ENCODE measurements around the gene RPS6KA6. TPM values are rescaled to one million over a fixed set of nuclear protein-coding genes. Genes with fewer than 3 reads are reported as not detected.

RPS6KA6 gene
- total and polyA plus RNA-seq, 2 experiments from 2014 or later, result 3.6 to 14.0 TPM

- TF ChIP-seq, protein P1, sequence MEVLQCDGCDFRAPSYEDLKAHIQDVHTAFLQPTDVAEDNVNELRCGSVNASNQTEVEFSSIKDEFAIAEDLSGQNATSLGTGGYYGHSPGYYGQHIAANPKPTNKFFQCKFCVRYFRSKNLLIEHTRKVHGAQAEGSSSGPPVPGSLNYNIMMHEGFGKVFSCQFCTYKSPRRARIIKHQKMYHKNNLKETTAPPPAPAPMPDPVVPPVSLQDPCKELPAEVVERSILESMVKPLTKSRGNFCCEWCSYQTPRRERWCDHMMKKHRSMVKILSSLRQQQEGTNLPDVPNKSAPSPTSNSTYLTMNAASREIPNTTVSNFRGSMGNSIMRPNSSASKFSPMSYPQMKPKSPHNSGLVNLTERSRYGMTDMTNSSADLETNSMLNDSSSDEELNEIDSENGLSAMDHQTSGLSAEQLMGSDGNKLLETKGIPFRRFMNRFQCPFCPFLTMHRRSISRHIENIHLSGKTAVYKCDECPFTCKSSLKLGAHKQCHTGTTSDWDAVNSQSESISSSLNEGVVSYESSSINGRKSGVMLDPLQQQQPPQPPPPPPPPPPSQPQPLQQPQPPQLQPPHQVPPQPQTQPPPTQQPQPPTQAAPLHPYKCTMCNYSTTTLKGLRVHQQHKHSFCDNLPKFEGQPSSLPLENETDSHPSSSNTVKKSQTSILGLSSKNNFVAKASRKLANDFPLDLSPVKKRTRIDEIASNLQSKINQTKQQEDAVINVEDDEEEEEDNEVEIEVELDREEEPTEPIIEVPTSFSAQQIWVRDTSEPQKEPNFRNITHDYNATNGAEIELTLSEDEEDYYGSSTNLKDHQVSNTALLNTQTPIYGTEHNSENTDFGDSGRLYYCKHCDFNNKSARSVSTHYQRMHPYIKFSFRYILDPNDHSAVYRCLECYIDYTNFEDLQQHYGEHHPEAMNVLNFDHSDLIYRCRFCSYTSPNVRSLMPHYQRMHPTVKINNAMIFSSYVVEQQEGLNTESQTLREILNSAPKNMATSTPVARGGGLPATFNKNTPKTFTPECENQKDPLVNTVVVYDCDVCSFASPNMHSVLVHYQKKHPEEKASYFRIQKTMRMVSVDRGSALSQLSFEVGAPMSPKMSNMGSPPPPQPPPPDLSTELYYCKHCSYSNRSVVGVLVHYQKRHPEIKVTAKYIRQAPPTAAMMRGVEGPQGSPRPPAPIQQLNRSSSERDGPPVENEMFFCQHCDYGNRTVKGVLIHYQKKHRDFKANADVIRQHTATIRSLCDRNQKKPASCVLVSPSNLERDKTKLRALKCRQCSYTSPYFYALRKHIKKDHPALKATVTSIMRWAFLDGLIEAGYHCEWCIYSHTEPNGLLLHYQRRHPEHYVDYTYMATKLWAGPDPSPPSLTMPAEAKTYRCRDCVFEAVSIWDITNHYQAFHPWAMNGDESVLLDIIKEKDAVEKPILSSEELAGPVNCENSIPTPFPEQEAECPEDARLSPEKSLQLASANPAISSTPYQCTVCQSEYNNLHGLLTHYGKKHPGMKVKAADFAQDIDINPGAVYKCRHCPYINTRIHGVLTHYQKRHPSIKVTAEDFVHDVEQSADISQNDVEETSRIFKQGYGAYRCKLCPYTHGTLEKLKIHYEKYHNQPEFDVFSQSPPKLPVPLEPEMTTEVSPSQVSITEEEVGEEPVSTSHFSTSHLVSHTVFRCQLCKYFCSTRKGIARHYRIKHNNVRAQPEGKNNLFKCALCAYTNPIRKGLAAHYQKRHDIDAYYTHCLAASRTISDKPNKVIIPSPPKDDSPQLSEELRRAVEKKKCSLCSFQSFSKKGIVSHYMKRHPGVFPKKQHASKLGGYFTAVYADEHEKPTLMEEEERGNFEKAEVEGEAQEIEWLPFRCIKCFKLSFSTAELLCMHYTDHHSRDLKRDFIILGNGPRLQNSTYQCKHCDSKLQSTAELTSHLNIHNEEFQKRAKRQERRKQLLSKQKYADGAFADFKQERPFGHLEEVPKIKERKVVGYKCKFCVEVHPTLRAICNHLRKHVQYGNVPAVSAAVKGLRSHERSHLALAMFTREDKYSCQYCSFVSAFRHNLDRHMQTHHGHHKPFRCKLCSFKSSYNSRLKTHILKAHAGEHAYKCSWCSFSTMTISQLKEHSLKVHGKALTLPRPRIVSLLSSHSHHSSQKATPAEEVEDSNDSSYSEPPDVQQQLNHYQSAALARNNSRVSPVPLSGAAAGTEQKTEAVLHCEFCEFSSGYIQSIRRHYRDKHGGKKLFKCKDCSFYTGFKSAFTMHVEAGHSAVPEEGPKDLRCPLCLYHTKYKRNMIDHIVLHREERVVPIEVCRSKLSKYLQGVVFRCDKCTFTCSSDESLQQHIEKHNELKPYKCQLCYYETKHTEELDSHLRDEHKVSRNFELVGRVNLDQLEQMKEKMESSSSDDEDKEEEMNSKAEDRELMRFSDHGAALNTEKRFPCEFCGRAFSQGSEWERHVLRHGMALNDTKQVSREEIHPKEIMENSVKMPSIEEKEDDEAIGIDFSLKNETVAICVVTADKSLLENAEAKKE (CRISPR knock-in tag; IDR thresholded peaks at IDR 0.05), result no peak
- TF ChIP-seq, protein P2, sequence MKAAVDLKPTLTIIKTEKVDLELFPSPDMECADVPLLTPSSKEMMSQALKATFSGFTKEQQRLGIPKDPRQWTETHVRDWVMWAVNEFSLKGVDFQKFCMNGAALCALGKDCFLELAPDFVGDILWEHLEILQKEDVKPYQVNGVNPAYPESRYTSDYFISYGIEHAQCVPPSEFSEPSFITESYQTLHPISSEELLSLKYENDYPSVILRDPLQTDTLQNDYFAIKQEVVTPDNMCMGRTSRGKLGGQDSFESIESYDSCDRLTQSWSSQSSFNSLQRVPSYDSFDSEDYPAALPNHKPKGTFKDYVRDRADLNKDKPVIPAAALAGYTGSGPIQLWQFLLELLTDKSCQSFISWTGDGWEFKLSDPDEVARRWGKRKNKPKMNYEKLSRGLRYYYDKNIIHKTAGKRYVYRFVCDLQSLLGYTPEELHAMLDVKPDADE (IDR thresholded peaks at IDR 0.05), result no peak
- TF ChIP-seq NANOG (IDR thresholded peaks at IDR 0.05; ENCODE audit: borderline replicate concordance), result no peak
- no peak for TF ChIP-seq ZNF331 (CRISPR knock-in tag; IDR thresholded peaks at IDR 0.05; ENCODE audit: low read depth)
- TF ChIP-seq EZH2phosphoT487 (IDR thresholded peaks at IDR 0.05; ENCODE audit: unreplicated experiment), result no peak
- no peak for TF ChIP-seq STAT1 (IDR thresholded peaks at IDR 0.05; ENCODE audit: unreplicated experiment)
- TF ChIP-seq ZNF114 (CRISPR knock-in tag; IDR thresholded peaks at IDR 0.05), result no peak
Measured at GRCh38 chrX:84153538-84153937, 34.5 kb downstream of the RPS6KA6 start (continued).

- no peaks in the 10 kb centered on the region for H3F3A ChIP-seq (replicated peaks; ENCODE audit: low read depth)
- Mint-ChIP-seq H3K27ac (no peak overlapping the region), H3K4me3 (no peak overlapping the region), H3K27me3 (ENCODE audit: insufficient read depth, low read depth, poor library complexity) (no peaks in the 10 kb centered on the region), H3K4me1 (no peaks in the 10 kb centered on the region), H3K9me3 (no peaks in the 10 kb centered on the region), H3K36me3 (ENCODE audit: low read depth) (no peaks in the 10 kb centered on the region)
- H4K20me1 ChIP-seq (replicated peaks; ENCODE audit: insufficient read depth), result no peaks in the 10 kb centered on the region
- no peaks in the 10 kb centered on the region for H3K9me2 ChIP-seq (ENCODE audit: insufficient read depth)
- no peaks in the 10 kb centered on the region for H3K79me2 ChIP-seq (replicated peaks; ENCODE audit: insufficient read depth)
- H2AFZ ChIP-seq, result no peak overlapping the region
- H3K4me2 ChIP-seq, result no peak overlapping the region
- H3K27ac ChIP-seq (ENCODE audit: low read depth), result no peak overlapping the region
- H3K36me3 ChIP-seq (ENCODE audit: insufficient read depth), result no peaks in the 10 kb centered on the region
- no peak for ATAC-seq
- H3K4me3 ChIP-seq, result no peak overlapping the region
- no peak for DNase-seq (ENCODE audit: low spot score)
- no peaks in the 10 kb centered on the region for H3K27me3 ChIP-seq (ENCODE audit: insufficient read depth)
- H3K4me1 ChIP-seq (ENCODE audit: insufficient read depth), result no peaks in the 10 kb centered on the region
- TF ChIP-seq EZH2phosphoT487 (IDR thresholded peaks at IDR 0.05; ENCODE audit: unreplicated experiment), result no peak
- TF ChIP-seq, protein P1 (CRISPR knock-in tag; IDR thresholded peaks at IDR 0.05), result no peak
Measured at GRCh38 chrX:84144991-84145390, 43.0 kb downstream of the RPS6KA6 start.
